Endothelial cell of umbilical vein (primary cell): ENCODE results near the gene KAZN. TPM values are rescaled to one million over a fixed set of nuclear protein-coding genes. Genes with fewer than 3 reads are reported as not detected.

ENCODE experiments used
- BruUV-seq: library from RNA; stranded (reverse); fragments of 400-500 nt; replicated peaks from 2 replicates; lab custom pipeline; 2021; lab: Mats Ljungman, UMichigan
- CTCF ChIA-PET: fragments of 300-600, 350-600 bp; sonication (Branson Sonifier 250); formaldehyde crosslinking; loops from one replicate; lab custom pipeline; 2021; ENCODE audit warnings: antibody characterized with exemption, inconsistent platforms; lab: Charles Lee
- POLR2A ChIA-PET: fragments of 300-600, 350-600 bp; sonication (Branson Sonifier 250); formaldehyde crosslinking; loops from one replicate; lab custom pipeline; 2021; ENCODE audit warnings: antibody characterized with exemption, inconsistent platforms; lab: Charles Lee
- DNase-seq: peaks from one replicate; pipeline ENCODE4 v3.0.0-alpha.2; 2011; ENCODE audit warnings: low read depth, low spot score
- FAIRE-seq: peaks from 2 replicates; lab custom pipeline; 2011; peaks lifted over from hg19 to GRCh38; lab: Jason Lieb, UNC
- H2AFZ ChIP-seq: 2 replicates; pipeline ENCODE4 v1.6.0; 2012; ENCODE audit warnings: low read depth, low read length, control low read depth, inconsistent platforms
- H3K27ac ChIP-seq: 2 replicates; pipeline ENCODE4 v1.5.1; 2011; ENCODE audit warnings: low read depth, mild to moderate bottlenecking, control low read depth, low read length, moderate library complexity; ENCODE audit not compliant: insufficient read depth
- H3K27me3 ChIP-seq, 2 experiments: 2 replicates each; pipeline versions ENCODE4 v1.6.0 to v1.6.1; 2011; ENCODE audit warnings: low read length in 2 of 2, mixed read lengths in 1 of 2; ENCODE audit not compliant: control insufficient read depth in 2 of 2, insufficient read depth in 2 of 2
- H3K36me3 ChIP-seq, 2 experiments: 2 replicates in 1 of 2; 3 replicates in 1 of 2; pipeline ENCODE4 v1.5.1; 2011; ENCODE audit warnings: low read length in 2 of 2, mild to moderate bottlenecking in 1 of 2, moderate library complexity in 1 of 2; ENCODE audit not compliant: control insufficient read depth in 2 of 2, insufficient read depth in 2 of 2; ENCODE audit errors: extremely low read depth in 1 of 2
- H3K4me1 ChIP-seq: 3 replicates; pipeline ENCODE4 v1.5.1; 2011; ENCODE audit warnings: mild to moderate bottlenecking, low read length; ENCODE audit not compliant: control insufficient read depth, insufficient read depth; ENCODE audit errors: extremely low read depth
- H3K4me2 ChIP-seq: 2 replicates; pipeline ENCODE4 v1.6.1; 2011; ENCODE audit warnings: low read length, control low read depth, mixed read lengths; ENCODE audit not compliant: insufficient read depth
- H3K4me3 ChIP-seq, 3 experiments: fragments of 200-600 bp in 1 of 3; sonication (generic), shearing (Covaris generic) in 1 of 3; replicated peaks in 1 of 3; 2 replicates each; pipeline ENCODE4 v1.5.1; 2011 to 2016; ENCODE audit warnings: control low read depth in 3 of 3, low read length in 3 of 3, mild to moderate bottlenecking in 2 of 3, inconsistent platforms in 1 of 3, low read depth in 1 of 3, moderate library complexity in 1 of 3; ENCODE audit not compliant: insufficient read depth in 1 of 3
- H3K79me2 ChIP-seq: 2 replicates; pipeline ENCODE4 v1.6.0; 2012; ENCODE audit warnings: low read length, inconsistent platforms; ENCODE audit not compliant: control insufficient read depth, insufficient read depth
- H3K9ac ChIP-seq: replicated peaks from 2 replicates; pipeline ENCODE3; 2011; ENCODE audit warnings: low read length, control low read depth; ENCODE audit not compliant: insufficient read depth; ENCODE audit errors: extremely low read depth
- H3K9me1 ChIP-seq: replicated peaks from 3 replicates; pipeline ENCODE4 v1.6.0; 2011; ENCODE audit warnings: mild to moderate bottlenecking, low read length; ENCODE audit not compliant: control insufficient read depth, insufficient read depth; ENCODE audit errors: extremely low read depth
- H3K9me3 ChIP-seq: replicated peaks from 2 replicates; pipeline ENCODE4 v1.5.1; 2012; ENCODE audit warnings: low read length, inconsistent platforms; ENCODE audit not compliant: control insufficient read depth, insufficient read depth
- H4K20me1 ChIP-seq: replicated peaks from 2 replicates; pipeline ENCODE3; 2011; ENCODE audit warnings: mild to moderate bottlenecking, low read length; ENCODE audit not compliant: control insufficient read depth, insufficient read depth; ENCODE audit errors: extremely low read depth
- CTCF ChIP-seq, 2 donors: IDR thresholded peaks; 1 replicate in 1 of 2; 2 replicates in 1 of 2; pipeline ENCODE4 v1.5.1; 2011; ENCODE audit warnings: low read length in 2 of 2, mild to moderate bottlenecking in 2 of 2, moderate library complexity in 2 of 2, control low read depth in 1 of 2, inconsistent platforms in 1 of 2, low read depth in 1 of 2; ENCODE audit not compliant: insufficient read depth in 1 of 2; ENCODE audit errors: extremely low read depth in 1 of 2
- EZH2 ChIP-seq: IDR thresholded peaks from 2 replicates; pipeline ENCODE4 v1.6.1; 2012; ENCODE audit warnings: borderline replicate concordance, low read depth, mild to moderate bottlenecking, moderate library complexity, low read length, inconsistent platforms; ENCODE audit not compliant: severe bottlenecking
- FOS ChIP-seq: IDR thresholded peaks from 2 replicates; pipeline ENCODE4 v1.6.1; 2011; ENCODE audit warnings: mild to moderate bottlenecking, low read length, moderate library complexity, borderline replicate concordance; ENCODE audit not compliant: insufficient read depth
- GATA2 ChIP-seq: IDR thresholded peaks from 2 replicates; pipeline ENCODE4 v1.7.0; 2011; ENCODE audit warnings: low read depth, mild to moderate bottlenecking, moderate library complexity, mixed read lengths, low read length; ENCODE audit not compliant: insufficient read length, insufficient read depth
- JUN ChIP-seq: IDR thresholded peaks from 2 replicates; pipeline ENCODE4 v1.6.1; 2011; ENCODE audit warnings: borderline replicate concordance, low read depth; ENCODE audit not compliant: insufficient read length, insufficient read depth
- MAX ChIP-seq: IDR thresholded peaks from 2 replicates; pipeline ENCODE4 v1.6.1; 2011; ENCODE audit not compliant: insufficient read depth, insufficient read length
- MYC ChIP-seq: IDR thresholded peaks from one replicate; pipeline ENCODE4 v1.6.1; 2011; ENCODE audit warnings: mild to moderate bottlenecking, low read depth, low read length
- POLR2A ChIP-seq: IDR thresholded peaks from 2 replicates; pipeline ENCODE4 v1.6.1; 2012; ENCODE audit warnings: low read depth, mild to moderate bottlenecking, control low read depth, low read length
- dilution Hi-C: fragments of 300-500 bp; cut with MboI; formaldehyde crosslinking; loops from one replicate; pipeline ENCODE4 v1.15.0; 2019; ENCODE audit warnings: low sequenced_read_pairs; ENCODE audit not compliant: extremely low pct_ligation_motif_present
- intact Hi-C: fragments of 100-400 bp; cut with micrococcal nuclease; formaldehyde crosslinking; loops from one replicate; pipeline ENCODE4 v1.10.0; 2022
- polyA plus RNA-seq, 4 experiments: library from polyadenylated mRNA; depleted of rRNA in 3 of 4; stranded (reverse) in 3 of 4; unstranded in 1 of 4; fragments of >200 nt; gene quantifications; 2 replicates each; pipeline versions ENCODE4 v1.2.1 to v1.2.3, GENCODE V29; 2011 to 2012; ENCODE audit warnings: missing spikeins in 1 of 4
- total RNA-seq: library from RNA; stranded (reverse); gene quantifications from 2 replicates; pipeline ENCODE4 v1.2.3, GENCODE V29; 2021

KAZN gene
- total and polyA plus RNA-seq, 2 donors (not counting 3 experiments of a cell fraction or from before 2014, with no cell fraction given) = 1.6 to 5.8 TPM

- no peak overlapping the region for H3K4me2 ChIP-seq
- peaks cover 6% of the 10 kb centered on the region for H3K9me3 ChIP-seq
- H2AFZ ChIP-seq = no peak overlapping the region
- no peaks in the 10 kb centered on the region for H3K27me3 ChIP-seq
- FAIRE-seq (no peak), DNase-seq (no peak)
- no peaks in the 10 kb centered on the region for H3K4me1 ChIP-seq
- no peak overlapping the region for H3K9ac ChIP-seq
- no peaks in the 10 kb centered on the region for H4K20me1 ChIP-seq
- no peaks in the 10 kb centered on the region for H3K79me2 ChIP-seq
- CTCF ChIA-PET = no interaction called here
- no peaks in the 10 kb centered on the region for H3K36me3 ChIP-seq
- TF ChIP-seq JUN (no peak), FOS (no peak), GATA2 (no peak), CTCF (IDR thresholded peaks at IDR 0.05; ENCODE audit: extremely low read depth in 1 of 2, insufficient read depth in 1 of 2, low read depth in 1 of 2, low read length in 2 of 2) (no peak), POLR2A (no peak), EZH2 (no peak), MAX (no peak), MYC (no peak)
- POLR2A ChIA-PET = no interaction called here
- intact Hi-C loops = no loop called here
- no TSS peak for BruUV-seq
- no peak overlapping the region for H3K4me3 ChIP-seq
- dilution Hi-C loops = no loop called here
- H3K9me1 ChIP-seq = no peaks in the 10 kb centered on the region
- H3K27ac ChIP-seq = no peak overlapping the region
Measured at GRCh38 chr1:14704846-14705245, 106.4 kb downstream of the KAZN start.
